Astrocyte (in vitro differentiated cells and primary cell): ENCODE results near the gene GRIK3. TPM values are rescaled to one million over a fixed set of nuclear protein-coding genes. Genes with fewer than 3 reads are reported as not detected.

Experiments used
- DNase-seq: peaks from one replicate; pipeline ENCODE4 v3.0.0-alpha.2; 2010; ENCODE audit warnings: low read depth
- FAIRE-seq: peaks from 2 replicates; lab custom pipeline; 2011; peaks lifted over from hg19 to GRCh38; lab: Jason Lieb, UNC
- H2AFZ ChIP-seq: 2 replicates; pipeline ENCODE4 v1.6.0; 2012; ENCODE audit warnings: low read depth, low read length, inconsistent platforms
- H3K27ac ChIP-seq: 2 replicates; pipeline ENCODE4 v1.5.1; 2011; ENCODE audit warnings: low read depth, low read length, inconsistent platforms
- H3K27me3 ChIP-seq: 2 replicates; pipeline ENCODE4 v1.6.0; 2011; ENCODE audit warnings: low read length, inconsistent platforms; ENCODE audit not compliant: insufficient read depth
- H3K36me3 ChIP-seq: 2 replicates; pipeline ENCODE4 v1.5.1; 2011; ENCODE audit warnings: low read length, inconsistent platforms; ENCODE audit not compliant: insufficient read depth
- H3K4me1 ChIP-seq: 2 replicates; pipeline ENCODE4 v1.5.1; 2011; ENCODE audit warnings: low read length, inconsistent platforms; ENCODE audit not compliant: insufficient read depth
- H3K4me2 ChIP-seq: 2 replicates; pipeline ENCODE4 v1.6.0; 2012; ENCODE audit warnings: low read length, inconsistent platforms
- H3K4me3 ChIP-seq: 2 replicates; pipeline ENCODE4 v1.5.1; 2011; ENCODE audit warnings: low read depth, mild to moderate bottlenecking, low read length, inconsistent platforms; ENCODE audit not compliant: insufficient read depth
- H3K79me2 ChIP-seq: 2 replicates; pipeline ENCODE4 v1.6.0; 2012; ENCODE audit warnings: mild to moderate bottlenecking, low read length, inconsistent platforms; ENCODE audit not compliant: insufficient read depth
- H3K9ac ChIP-seq: 2 replicates; pipeline ENCODE4 v1.6.0; 2012; ENCODE audit warnings: mild to moderate bottlenecking, low read length, inconsistent platforms
- H3K9me3 ChIP-seq: 2 replicates; pipeline ENCODE4 v1.5.1; 2012; ENCODE audit warnings: low read depth, mild to moderate bottlenecking, low read length, inconsistent platforms; ENCODE audit not compliant: insufficient read depth
- H4K20me1 ChIP-seq: 2 replicates; pipeline ENCODE4 v1.6.0; 2012; ENCODE audit warnings: low read length, inconsistent platforms; ENCODE audit not compliant: insufficient read depth
- H3K27ac Mint-ChIP-seq: one replicate; pipeline ENCODE4 v1.8.0; 2021; ENCODE audit warnings: mild to moderate bottlenecking, mixed read lengths; ENCODE audit not compliant: unreplicated experiment
- H3K27me3 Mint-ChIP-seq: one replicate; pipeline ENCODE4 v1.8.0; 2021; ENCODE audit warnings: low read depth, mixed read lengths; ENCODE audit not compliant: unreplicated experiment
- H3K36me3 Mint-ChIP-seq: one replicate; pipeline ENCODE4 v1.8.0; 2021; ENCODE audit warnings: low read depth, mixed read lengths; ENCODE audit not compliant: unreplicated experiment
- H3K4me1 Mint-ChIP-seq: one replicate; pipeline ENCODE4 v1.8.0; 2021; ENCODE audit warnings: low read depth, mixed read lengths; ENCODE audit not compliant: unreplicated experiment
- H3K4me3 Mint-ChIP-seq: one replicate; pipeline ENCODE4 v1.8.0; 2021; ENCODE audit warnings: mild to moderate bottlenecking, moderate library complexity, mixed read lengths; ENCODE audit not compliant: unreplicated experiment
- H3K9me3 Mint-ChIP-seq: one replicate; pipeline ENCODE4 v1.8.0; 2021; ENCODE audit warnings: mild to moderate bottlenecking, mixed read lengths; ENCODE audit not compliant: unreplicated experiment
- CTCF ChIP-seq: IDR thresholded peaks from 2 replicates; pipeline ENCODE4 v1.5.1; 2011; ENCODE audit warnings: low read depth, mild to moderate bottlenecking, inconsistent platforms, low read length, moderate library complexity; ENCODE audit not compliant: insufficient read depth
- EZH2 ChIP-seq: IDR thresholded peaks from 2 replicates; pipeline ENCODE4 v1.6.1; 2012; ENCODE audit warnings: mild to moderate bottlenecking, low read length, inconsistent platforms; ENCODE audit not compliant: insufficient read depth
- total RNA-seq: library from RNA; stranded (reverse); gene quantifications from 2 replicates; pipeline ENCODE4 v1.2.1, GENCODE V29; 2021

GRIK3 gene
- total RNA-seq, 1 donor from 2014 or later: 0.16 TPM

- Mint-ChIP-seq H3K9me3 (peaks cover 2% of the 10 kb centered on the region), H3K4me1 (no peaks in the 10 kb centered on the region), H3K27me3 (peaks cover 45% of the 10 kb centered on the region), H3K27ac (no peak overlapping the region), H3K36me3 (no peaks in the 10 kb centered on the region), H3K4me3 (no peak overlapping the region)
- Histone ChIP-seq H4K20me1 (no peaks in the 10 kb centered on the region), H3K9ac (no peak overlapping the region), H3K4me2 (no peak overlapping the region), H3K9me3 (no peaks in the 10 kb centered on the region), H3K79me2 (no peaks in the 10 kb centered on the region), H2AFZ (no peak overlapping the region), H3K27me3 (no peaks in the 10 kb centered on the region), H3K4me1 (no peaks in the 10 kb centered on the region), H3K36me3 (no peaks in the 10 kb centered on the region), H3K27ac (no peak overlapping the region), H3K4me3 (no peak overlapping the region)
- TF ChIP-seq EZH2: no peak
- FAIRE-seq (no peak), DNase-seq (no peak)
Measured at GRCh38 chr1:36816348-36816747, 218.0 kb downstream of the GRIK3 start.

GRCh38 chr1:36814774-36815173 is 219.5 kb downstream of the GRIK3 start:
- Histone ChIP-seq H3K4me3 (no peak overlapping the region), H4K20me1 (no peaks in the 10 kb centered on the region), H3K27me3 (no peaks in the 10 kb centered on the region), H3K36me3 (no peaks in the 10 kb centered on the region), H3K4me1 (no peaks in the 10 kb centered on the region), H3K4me2 (no peak overlapping the region), H2AFZ (no peak overlapping the region), H3K27ac (no peak overlapping the region), H3K9ac (no peak overlapping the region), H3K9me3 (no peaks in the 10 kb centered on the region), H3K79me2 (no peaks in the 10 kb centered on the region)
- Mint-ChIP-seq H3K27ac (no peak overlapping the region), H3K27me3 (peaks cover 47% of the 10 kb centered on the region), H3K36me3 (no peaks in the 10 kb centered on the region), H3K4me1 (no peaks in the 10 kb centered on the region), H3K4me3 (no peak overlapping the region), H3K9me3 (peaks cover 2% of the 10 kb centered on the region)
- no peak for FAIRE-seq
- no peak for TF ChIP-seq CTCF
- TF ChIP-seq EZH2: no peak
- no peak for DNase-seq

- Histone ChIP-seq H3K4me3 (no peak overlapping the region), H2AFZ (no peak overlapping the region), H4K20me1 (no peaks in the 10 kb centered on the region), H3K27me3 (no peaks in the 10 kb centered on the region), H3K9me3 (no peaks in the 10 kb centered on the region), H3K79me2 (no peaks in the 10 kb centered on the region), H3K9ac (no peak overlapping the region), H3K36me3 (no peaks in the 10 kb centered on the region), H3K4me1 (no peaks in the 10 kb centered on the region), H3K27ac (no peak overlapping the region), H3K4me2 (no peak overlapping the region)
- Mint-ChIP-seq H3K9me3 (peaks cover 2% of the 10 kb centered on the region), H3K4me3 (no peak overlapping the region), H3K27ac (no peak overlapping the region), H3K27me3 (peaks cover 46% of the 10 kb centered on the region), H3K36me3 (no peaks in the 10 kb centered on the region), H3K4me1 (no peaks in the 10 kb centered on the region)
- no peak for DNase-seq
- TF ChIP-seq CTCF (no peak), EZH2 (no peak)
- FAIRE-seq: no peak
Measured at GRCh38 chr1:36814083-36814482, 220.2 kb downstream of the GRIK3 start.
